ENCODE results near the gene DHX34. TPM values are rescaled to one million over a fixed set of nuclear protein-coding genes. Genes with fewer than 3 reads are reported as not detected.
A peak's percentile ranks its signal among the peaks of the same experiment; 100 is the strongest.

The DHX34 gene
- total and polyA plus RNA-seq, 9 of the 15 experiments (the other 6 are each of a cell fraction or from before 2014, with no cell fraction given): 0.36 to 42.0 (median 15.0) TPM

DNA sequence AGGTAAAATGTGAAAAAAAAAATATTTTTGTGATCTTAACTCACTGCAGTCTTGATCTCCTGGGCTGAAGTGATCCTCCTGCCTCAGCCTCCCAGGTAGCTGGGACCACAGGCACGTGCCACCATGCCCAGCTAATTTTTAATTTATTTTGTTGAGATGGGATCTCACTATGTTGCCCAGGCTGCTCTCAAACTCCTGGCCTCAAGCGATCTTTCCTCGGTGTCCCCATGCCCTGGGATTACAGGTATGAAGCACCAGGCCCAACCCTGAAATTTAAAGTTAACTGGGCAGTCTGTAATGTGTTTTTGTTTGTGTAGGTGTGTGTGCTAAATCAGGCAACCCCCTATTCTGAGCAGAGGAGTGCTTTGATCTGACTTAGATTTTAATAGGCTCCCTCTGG is 42.8 kb upstream of the DHX34 start:
- DNase-seq (ENCODE audit: extremely low read depth in 1 of 4, low spot score in 3 of 4) (no peak), ATAC-seq (no peak), FAIRE-seq (no peak)
- Histone ChIP-seq H3K4me3 (no peak overlapping the region), H3K9me3 (replicated peaks; ENCODE audit: control insufficient read depth, insufficient read depth, low read depth, low read length) (no peaks in the 10 kb centered on the region), H3K27ac (ENCODE audit: extremely low read depth, low read depth, low read length) (no peak overlapping the region), H3K9me1 (ENCODE audit: control insufficient read depth, insufficient read depth, low read length) (no peaks in the 10 kb centered on the region), H3K9ac (ENCODE audit: insufficient read depth in 1 of 2, low read depth in 2 of 2, low read length in 2 of 2) (no peak overlapping the region), H3K27me3 (ENCODE audit: control insufficient read depth in 2 of 2, insufficient read depth in 2 of 2, low read length in 2 of 2) (no peaks in the 10 kb centered on the region), H3K4me1 (replicated peaks in 1 of 2; ENCODE audit: control insufficient read depth in 2 of 2, insufficient read depth in 2 of 2, low read length in 2 of 2) (peaks cover 5 to 13% of the 10 kb centered on the region in 2 experiments; a peak in 3 of 5 replicates), H3K79me2 (ENCODE audit: control insufficient read depth, insufficient read depth, low read length) (no peaks in the 10 kb centered on the region), H3K36me3 (ENCODE audit: control insufficient read depth, insufficient read depth, low read length) (no peaks in the 10 kb centered on the region), H3K4me2 (ENCODE audit: insufficient read depth, low read length) (no peak overlapping the region), H4K20me1 (replicated peaks; ENCODE audit: control insufficient read depth, insufficient read depth, low read length) (no peaks in the 10 kb centered on the region), H2AFZ (ENCODE audit: low read depth, low read length) (no peak overlapping the region)
- TF ChIP-seq ZNF121 (CRISPR knock-in tag; conservative IDR thresholded peaks at IDR 0.05) (peak; percentile 84), E2F5 (CRISPR knock-in tag; IDR thresholded peaks at IDR 0.05) (no peak), FOS (IDR thresholded peaks at IDR 0.05; ENCODE audit: extremely low read depth, insufficient read length) (no peak), RBM25 (IDR thresholded peaks at IDR 0.05; ENCODE audit: low read depth, low read length, severe bottlenecking) (peak; percentile 12)
- TF ChIP-seq, protein P1, sequence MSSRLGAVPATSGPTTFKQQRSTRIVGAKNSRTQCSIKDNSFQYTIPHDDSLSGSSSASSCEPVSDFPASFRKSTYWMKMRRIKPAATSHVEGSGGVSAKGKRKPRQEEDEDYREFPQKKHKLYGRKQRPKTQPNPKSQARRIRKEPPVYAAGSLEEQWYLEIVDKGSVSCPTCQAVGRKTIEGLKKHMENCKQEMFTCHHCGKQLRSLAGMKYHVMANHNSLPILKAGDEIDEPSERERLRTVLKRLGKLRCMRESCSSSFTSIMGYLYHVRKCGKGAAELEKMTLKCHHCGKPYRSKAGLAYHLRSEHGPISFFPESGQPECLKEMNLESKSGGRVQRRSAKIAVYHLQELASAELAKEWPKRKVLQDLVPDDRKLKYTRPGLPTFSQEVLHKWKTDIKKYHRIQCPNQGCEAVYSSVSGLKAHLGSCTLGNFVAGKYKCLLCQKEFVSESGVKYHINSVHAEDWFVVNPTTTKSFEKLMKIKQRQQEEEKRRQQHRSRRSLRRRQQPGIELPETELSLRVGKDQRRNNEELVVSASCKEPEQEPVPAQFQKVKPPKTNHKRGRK (tag; IDR thresholded peaks at IDR 0.05): no peak
- TF ChIP-seq, protein P2, sequence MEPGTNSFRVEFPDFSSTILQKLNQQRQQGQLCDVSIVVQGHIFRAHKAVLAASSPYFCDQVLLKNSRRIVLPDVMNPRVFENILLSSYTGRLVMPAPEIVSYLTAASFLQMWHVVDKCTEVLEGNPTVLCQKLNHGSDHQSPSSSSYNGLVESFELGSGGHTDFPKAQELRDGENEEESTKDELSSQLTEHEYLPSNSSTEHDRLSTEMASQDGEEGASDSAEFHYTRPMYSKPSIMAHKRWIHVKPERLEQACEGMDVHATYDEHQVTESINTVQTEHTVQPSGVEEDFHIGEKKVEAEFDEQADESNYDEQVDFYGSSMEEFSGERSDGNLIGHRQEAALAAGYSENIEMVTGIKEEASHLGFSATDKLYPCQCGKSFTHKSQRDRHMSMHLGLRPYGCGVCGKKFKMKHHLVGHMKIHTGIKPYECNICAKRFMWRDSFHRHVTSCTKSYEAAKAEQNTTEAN (CRISPR knock-in tag; IDR thresholded peaks at IDR 0.05): no peak
- in situ Hi-C loops (cut with MboI) (no loop called here), intact Hi-C loops (cut with micrococcal nuclease) (loop anchor here (5.0 kb wide), 1 partner anchor 41 kb away; the partner anchor contains the start of gene DHX34)
- WGBS (ENCODE audit: insufficient coverage, low coverage, missing lambda C conversion rate): 55% methylated on average over 3 of the region's 3 CpGs
- POLR2A ChIA-PET: interaction anchor here (0.7 to 1.2 kb wide), 2 partner anchors 9 to 45 kb away, joined by 3 read pairs; no protein-coding TSS in a partner anchor
- CTCF ChIA-PET (ENCODE audit: low intra/inter-chr PET ratio): interaction anchor here (0.6 kb wide), 1 partner anchor 17 kb away, joined by 3 read pairs; no protein-coding TSS in a partner anchor
- no TSS peak for BruUV-seq (replicated peaks)
